Smooth muscle cell (in vitro differentiated cells): Measurements from ENCODE around the gene USP48. TPM values are rescaled to one million over a fixed set of nuclear protein-coding genes. Genes with fewer than 3 reads are reported as not detected.

Source experiments
- DNase-seq: peaks from one replicate; lab custom pipeline; 2025; ENCODE audit not compliant: unreplicated experiment; lab: John Stamatoyannopoulos, UW
- H2AFZ ChIP-seq: fragments of 200-600 bp; sonication (generic); 2 replicates; pipeline ENCODE4 v1.6.0; 2016; ENCODE audit warnings: antibody characterized with exemption, low read depth, mild to moderate bottlenecking
- H3F3A ChIP-seq: fragments of 200-600 bp; sonication (generic); 2 replicates; pipeline ENCODE4 v1.6.0; 2017; ENCODE audit warnings: antibody characterized with exemption, low read depth
- H3K27ac ChIP-seq: fragments of 200-600 bp; sonication (generic); 2 replicates; pipeline ENCODE4 v1.5.1; 2016; ENCODE audit warnings: low read depth, mild to moderate bottlenecking
- H3K27me3 ChIP-seq: fragments of 200-600 bp; sonication (generic); 2 replicates; pipeline ENCODE4 v1.6.1; 2016; ENCODE audit warnings: low read depth, mild to moderate bottlenecking
- H3K36me3 ChIP-seq: fragments of 200-600 bp; sonication (generic); 2 replicates; pipeline ENCODE4 v1.5.1; 2016; ENCODE audit warnings: low read depth
- H3K4me1 ChIP-seq: fragments of 200-600 bp; sonication (generic); 2 replicates; pipeline ENCODE4 v1.5.1; 2016; ENCODE audit warnings: low read depth
- H3K4me2 ChIP-seq: fragments of 200-600 bp; sonication (generic); 2 replicates; pipeline ENCODE4 v1.6.0; 2016; ENCODE audit warnings: mild to moderate bottlenecking
- H3K4me3 ChIP-seq: fragments of 200-600 bp; sonication (generic); 2 replicates; pipeline ENCODE4 v1.5.1; 2016; ENCODE audit warnings: mild to moderate bottlenecking
- H3K79me2 ChIP-seq: fragments of 200-600 bp; sonication (generic); 2 replicates; pipeline ENCODE4 v1.6.0; 2016; ENCODE audit warnings: low read depth, mild to moderate bottlenecking
- H3K9ac ChIP-seq: fragments of 200-600 bp; sonication (generic); 2 replicates; pipeline ENCODE4 v1.6.0; 2016; ENCODE audit warnings: low read depth
- H3K9me3 ChIP-seq: fragments of 200-600 bp; sonication (generic); replicated peaks from 2 replicates; pipeline ENCODE4 v1.5.1; 2016; ENCODE audit warnings: low read depth
- H4K20me1 ChIP-seq: fragments of 200-600 bp; sonication (generic); 2 replicates; pipeline ENCODE4 v1.6.0; 2016; ENCODE audit warnings: low read depth
- CTCF ChIP-seq: fragments of 200-600 bp; sonication (generic); IDR thresholded peaks from 2 replicates; pipeline ENCODE4 v1.5.1; 2017; ENCODE audit warnings: borderline replicate concordance, mild to moderate bottlenecking, antibody characterized with exemption; ENCODE audit not compliant: insufficient read depth, poor library complexity, severe bottlenecking
- WGBS: methylation state at CpG from one replicate; pipeline ENCODE4 v1.1.7; 2016; ENCODE audit warnings: low lambda C conversion rate; 5-methylcytosine and 5-hydroxymethylcytosine counted together
- polyA plus RNA-seq: library from polyadenylated mRNA; unstranded; fragments of >200 nt; fragmentation: Nextera tagmentation; extraction: Ambion mirVana; gene quantifications from 2 replicates; pipeline ENCODE4 v1.2.1, GENCODE V29; 2016
- total RNA-seq: library from RNA; depleted of rRNA; stranded (reverse); fragments of >200 nt; gene quantifications from 2 replicates; pipeline ENCODE4 v1.2.3, GENCODE V29; 2014

Gene USP48
- total and polyA plus RNA-seq, 2 experiments from 2014 or later = 34.5 to 76.0 TPM

GRCh38 chr1:21687081-21687529 is 95.8 kb downstream of the USP48 start:
- Histone ChIP-seq H3K36me3 (peaks cover 47% of the 10 kb centered on the region), H3K27ac (no peak overlapping the region), H4K20me1 (no peaks in the 10 kb centered on the region), H3K9me3 (peaks cover 16% of the 10 kb centered on the region), H3K4me2 (no peak overlapping the region), H3K9ac (no peak overlapping the region), H3K79me2 (no peaks in the 10 kb centered on the region), H2AFZ (no peak overlapping the region), H3F3A (no peaks in the 10 kb centered on the region), H3K27me3 (no peaks in the 10 kb centered on the region), H3K4me1 (no peaks in the 10 kb centered on the region), H3K4me3 (no peak overlapping the region)
- WGBS = 95% methylated on average over 2 of the region's 2 CpGs
- TF ChIP-seq CTCF = no peak
- DNase-seq = no peak

- no peak overlapping the region for H3K4me2 ChIP-seq
- no peak for TF ChIP-seq CTCF
- no peak overlapping the region for H3K4me3 ChIP-seq
- no peak overlapping the region for H3K9ac ChIP-seq
- H3K4me1 ChIP-seq = no peaks in the 10 kb centered on the region
- no peaks in the 10 kb centered on the region for H3K79me2 ChIP-seq
- no peak overlapping the region for H3K27ac ChIP-seq
- no peak for DNase-seq
- no peaks in the 10 kb centered on the region for H4K20me1 ChIP-seq
- no peaks in the 10 kb centered on the region for H3K27me3 ChIP-seq
- H2AFZ ChIP-seq = no peak overlapping the region
- peaks cover 47% of the 10 kb centered on the region for H3K36me3 ChIP-seq
- 98% methylated on average over 4 of the region's 4 CpGs for WGBS
- H3F3A ChIP-seq = no peaks in the 10 kb centered on the region
- peaks cover 16% of the 10 kb centered on the region for H3K9me3 ChIP-seq
Observed at GRCh38 chr1:21685946-21686678, 96.8 kb downstream of the USP48 start.

- TF ChIP-seq CTCF = no peak
- Histone ChIP-seq H3K9ac (no peak overlapping the region), H3K9me3 (peaks cover 9% of the 10 kb centered on the region), H3K27me3 (no peaks in the 10 kb centered on the region), H3K4me3 (no peak overlapping the region), H3K36me3 (peaks cover 32% of the 10 kb centered on the region), H4K20me1 (peaks cover under 1% of the 10 kb centered on the region), H3K79me2 (no peaks in the 10 kb centered on the region), H3K27ac (no peak overlapping the region), H2AFZ (no peak overlapping the region), H3F3A (no peaks in the 10 kb centered on the region), H3K4me1 (no peaks in the 10 kb centered on the region), H3K4me2 (no peak overlapping the region)
- WGBS = 93% methylated on average over 9 of the region's 9 CpGs
- DNase-seq = no peak
Observed at GRCh38 chr1:21681426-21681825, 101.5 kb downstream of the USP48 start.

GRCh38 chr1:21680918-21681317 is 102.0 kb downstream of the USP48 start:
- Histone ChIP-seq H3K4me2 (no peak overlapping the region), H3K4me3 (no peak overlapping the region), H3F3A (no peaks in the 10 kb centered on the region), H3K27me3 (no peaks in the 10 kb centered on the region), H4K20me1 (peaks cover 4% of the 10 kb centered on the region), H3K4me1 (no peaks in the 10 kb centered on the region), H3K9me3 (peaks cover 5% of the 10 kb centered on the region), H3K27ac (no peak overlapping the region), H3K36me3 (peaks cover 27% of the 10 kb centered on the region), H2AFZ (no peak overlapping the region), H3K9ac (no peak overlapping the region), H3K79me2 (no peaks in the 10 kb centered on the region)
- DNase-seq = no peak
- 85% methylated on average over 3 of the region's 3 CpGs for WGBS
- TF ChIP-seq CTCF = no peak
